Calu3 (cell line): ENCODE measurements around the gene TLX3. TPM values are rescaled to one million over a fixed set of nuclear protein-coding genes. Genes with fewer than 3 reads are reported as not detected.

Experiments used
- BruUV-seq: library from RNA; stranded (reverse); fragments of 400-500 nt; replicated peaks from 2 replicates; lab custom pipeline; 2021; lab: Mats Ljungman, UMichigan
- CTCF ChIA-PET: fragments of 300-600 bp; sonication (Branson Sonifier 250); formaldehyde crosslinking; loops from one replicate; lab custom pipeline; 2022; ENCODE audit warnings: antibody characterized with exemption; lab: Charles Lee
- DNase-seq: peaks from one replicate; pipeline ENCODE4 v3.0.0; 2022
- H3K27ac Mint-ChIP-seq: one replicate; pipeline ENCODE4 v1.8.0; 2022; ENCODE audit warnings: mixed read lengths; ENCODE audit not compliant: unreplicated experiment
- H3K27me3 Mint-ChIP-seq: one replicate; pipeline ENCODE4 v1.8.0; 2022; ENCODE audit warnings: mixed read lengths; ENCODE audit not compliant: unreplicated experiment
- H3K36me3 Mint-ChIP-seq: one replicate; pipeline ENCODE4 v1.8.0; 2022; ENCODE audit warnings: mild to moderate bottlenecking, moderate library complexity, mixed read lengths; ENCODE audit not compliant: insufficient read depth, unreplicated experiment
- H3K4me1 Mint-ChIP-seq: one replicate; pipeline ENCODE4 v1.8.0; 2022; ENCODE audit warnings: mild to moderate bottlenecking, low read depth, mixed read lengths; ENCODE audit not compliant: unreplicated experiment
- H3K4me3 Mint-ChIP-seq: one replicate; pipeline ENCODE4 v1.8.0; 2022; ENCODE audit warnings: mild to moderate bottlenecking, low read depth, moderate library complexity, mixed read lengths; ENCODE audit not compliant: unreplicated experiment
- H3K9me3 Mint-ChIP-seq: one replicate; pipeline ENCODE4 v1.8.0; 2022; ENCODE audit warnings: low read depth, mixed read lengths; ENCODE audit not compliant: unreplicated experiment
- intact Hi-C: fragments of 100-400 bp; cut with micrococcal nuclease; formaldehyde crosslinking; loops from one replicate; pipeline ENCODE4 v1.10.0; 2022; ENCODE audit not compliant: unreplicated experiment
- total RNA-seq: library from RNA; stranded (reverse); gene quantifications from 2 replicates; pipeline ENCODE4 v1.2.3, GENCODE V29; 2022
- TF ChIP-seq, protein P1 (sequence below): fragments of 200-600 bp; IDR thresholded peaks from one replicate; pipeline ENCODE4 v1.8.0; 2022; ENCODE audit warnings: antibody characterized with exemption; ENCODE audit not compliant: unreplicated experiment

The TLX3 gene
- total RNA-seq, 1 experiment from 2014 or later = 6.5 TPM

DNA sequence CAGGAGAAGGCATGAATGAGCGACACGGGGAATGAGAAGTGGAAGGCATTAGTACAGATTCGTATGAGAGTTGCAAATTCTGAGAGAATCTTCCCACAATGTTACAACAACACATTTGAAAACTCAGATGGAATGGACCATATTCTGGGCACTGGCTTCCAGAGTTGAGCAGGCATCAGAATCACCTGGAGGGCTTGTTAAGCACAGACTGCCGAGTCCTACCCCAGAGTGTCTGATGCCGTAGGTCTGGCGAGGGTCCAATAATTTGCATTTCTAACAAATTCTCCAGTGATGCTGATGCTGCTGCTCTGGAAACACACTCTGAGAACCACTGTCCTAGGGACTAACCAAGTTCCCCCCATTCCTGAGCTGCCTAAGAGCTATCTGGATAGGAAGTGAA, 2.9 kb upstream of the TLX3 start:
- H3K36me3 Mint-ChIP-seq = peaks cover 26% of the 10 kb centered on the region
- H3K4me1 Mint-ChIP-seq = no peaks in the 10 kb centered on the region
- TF ChIP-seq, protein P1, sequence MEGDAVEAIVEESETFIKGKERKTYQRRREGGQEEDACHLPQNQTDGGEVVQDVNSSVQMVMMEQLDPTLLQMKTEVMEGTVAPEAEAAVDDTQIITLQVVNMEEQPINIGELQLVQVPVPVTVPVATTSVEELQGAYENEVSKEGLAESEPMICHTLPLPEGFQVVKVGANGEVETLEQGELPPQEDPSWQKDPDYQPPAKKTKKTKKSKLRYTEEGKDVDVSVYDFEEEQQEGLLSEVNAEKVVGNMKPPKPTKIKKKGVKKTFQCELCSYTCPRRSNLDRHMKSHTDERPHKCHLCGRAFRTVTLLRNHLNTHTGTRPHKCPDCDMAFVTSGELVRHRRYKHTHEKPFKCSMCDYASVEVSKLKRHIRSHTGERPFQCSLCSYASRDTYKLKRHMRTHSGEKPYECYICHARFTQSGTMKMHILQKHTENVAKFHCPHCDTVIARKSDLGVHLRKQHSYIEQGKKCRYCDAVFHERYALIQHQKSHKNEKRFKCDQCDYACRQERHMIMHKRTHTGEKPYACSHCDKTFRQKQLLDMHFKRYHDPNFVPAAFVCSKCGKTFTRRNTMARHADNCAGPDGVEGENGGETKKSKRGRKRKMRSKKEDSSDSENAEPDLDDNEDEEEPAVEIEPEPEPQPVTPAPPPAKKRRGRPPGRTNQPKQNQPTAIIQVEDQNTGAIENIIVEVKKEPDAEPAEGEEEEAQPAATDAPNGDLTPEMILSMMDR = no peak
- BruUV-seq = no TSS peak
- H3K4me3 Mint-ChIP-seq = no peak overlapping the region
- H3K27ac Mint-ChIP-seq = no peak overlapping the region
- no peaks in the 10 kb centered on the region for H3K9me3 Mint-ChIP-seq
- intact Hi-C loops = no loop called here
- no peaks in the 10 kb centered on the region for H3K27me3 Mint-ChIP-seq
- DNase-seq = no peak
- CTCF ChIA-PET = no interaction called here

DNA sequence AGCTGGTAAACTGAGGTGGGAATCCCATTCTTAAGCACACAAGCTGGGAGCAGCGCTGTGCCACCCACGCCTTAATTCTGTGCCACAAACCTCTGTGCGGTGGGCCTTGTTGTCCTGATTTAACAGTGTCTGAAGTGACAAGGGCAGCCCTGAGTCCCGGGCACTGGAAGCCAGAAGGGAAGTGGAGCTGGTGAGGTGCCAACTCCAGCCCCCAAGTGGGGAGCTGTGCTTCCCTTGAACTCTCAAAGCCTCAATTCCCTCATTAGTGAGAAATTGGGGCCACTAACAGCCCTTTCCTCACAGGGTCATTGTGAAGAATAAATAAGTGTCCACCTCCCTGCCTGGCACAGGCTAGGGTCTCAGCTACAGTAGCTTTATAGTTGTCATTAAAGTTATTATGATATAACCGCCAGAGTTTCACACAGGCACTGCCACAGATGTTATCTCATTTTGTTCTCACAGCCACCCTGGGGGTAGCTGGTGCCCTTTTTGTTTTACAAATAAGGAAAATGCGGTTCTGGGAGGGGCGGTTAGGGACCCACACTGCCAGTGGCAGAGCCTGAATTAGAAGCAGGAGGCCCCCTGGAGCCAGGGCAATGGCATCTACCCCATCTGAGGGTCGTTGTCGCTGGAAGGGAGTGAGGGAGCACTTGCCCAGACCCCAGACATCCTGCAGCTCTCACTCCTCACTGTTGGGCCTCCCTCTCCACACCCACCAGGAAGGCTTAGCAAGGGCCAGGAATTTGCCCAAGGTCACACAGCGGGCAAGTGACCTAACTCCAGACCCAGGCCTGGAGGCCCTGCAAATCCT, 2.1 kb upstream of the TLX3 start:
- no peaks in the 10 kb centered on the region for H3K9me3 Mint-ChIP-seq
- no peaks in the 10 kb centered on the region for H3K4me1 Mint-ChIP-seq
- TF ChIP-seq, protein P1 = no peak
- no peak overlapping the region for H3K4me3 Mint-ChIP-seq
- H3K27ac Mint-ChIP-seq = no peak overlapping the region
- intact Hi-C loops = no loop called here
- no peak for DNase-seq
- CTCF ChIA-PET = no interaction called here
- no peaks in the 10 kb centered on the region for H3K27me3 Mint-ChIP-seq
- peaks cover 26% of the 10 kb centered on the region for H3K36me3 Mint-ChIP-seq
- no TSS peak for BruUV-seq

DNA sequence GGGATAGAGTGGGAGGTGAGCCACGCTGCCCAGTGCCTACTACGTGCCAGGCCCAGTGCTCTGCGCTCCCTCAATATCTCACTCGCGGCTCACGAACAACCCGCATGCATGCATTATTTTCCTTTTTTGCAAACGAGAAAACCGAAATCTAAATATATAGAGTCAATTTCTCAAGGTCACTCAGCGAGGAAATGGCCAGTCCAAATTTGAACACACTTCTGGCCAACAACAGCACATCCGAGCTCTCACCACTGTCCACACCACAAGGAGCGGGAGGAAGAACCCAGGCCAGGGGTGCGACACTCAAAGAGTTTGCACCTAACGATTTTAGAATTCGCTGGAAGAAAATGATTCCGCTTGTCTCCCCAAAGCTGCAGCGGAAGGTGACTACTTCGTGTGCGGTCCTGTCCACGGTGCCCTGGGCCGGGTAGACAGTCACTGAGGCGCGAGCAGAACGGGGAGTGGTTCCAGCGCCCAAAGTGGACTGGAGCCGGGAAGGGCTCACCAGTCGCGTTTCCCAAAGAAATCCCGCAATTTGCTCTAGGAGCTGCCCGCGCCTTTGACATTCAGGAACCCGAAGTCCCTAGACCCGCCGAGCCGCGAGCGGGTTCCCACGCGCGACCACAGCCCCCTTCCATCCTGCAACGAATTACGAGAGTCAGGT, 1.1 kb upstream of the TLX3 start:
- intact Hi-C loops = no loop called here
- H3K4me3 Mint-ChIP-seq = peak overlapping the region; percentile 95
- TF ChIP-seq, protein P1 = no peak
- no peak overlapping the region for H3K27ac Mint-ChIP-seq
- no TSS peak for BruUV-seq
- no peaks in the 10 kb centered on the region for H3K9me3 Mint-ChIP-seq
- H3K36me3 Mint-ChIP-seq = peaks cover 32% of the 10 kb centered on the region
- CTCF ChIA-PET = interaction anchor here (1.5 kb wide), 1 partner anchor 28 kb away, joined by 3 read pairs; no protein-coding TSS in a partner anchor
- peaks cover 7% of the 10 kb centered on the region for H3K4me1 Mint-ChIP-seq
- DNase-seq = no peak
- peaks cover 7% of the 10 kb centered on the region for H3K27me3 Mint-ChIP-seq

DNA sequence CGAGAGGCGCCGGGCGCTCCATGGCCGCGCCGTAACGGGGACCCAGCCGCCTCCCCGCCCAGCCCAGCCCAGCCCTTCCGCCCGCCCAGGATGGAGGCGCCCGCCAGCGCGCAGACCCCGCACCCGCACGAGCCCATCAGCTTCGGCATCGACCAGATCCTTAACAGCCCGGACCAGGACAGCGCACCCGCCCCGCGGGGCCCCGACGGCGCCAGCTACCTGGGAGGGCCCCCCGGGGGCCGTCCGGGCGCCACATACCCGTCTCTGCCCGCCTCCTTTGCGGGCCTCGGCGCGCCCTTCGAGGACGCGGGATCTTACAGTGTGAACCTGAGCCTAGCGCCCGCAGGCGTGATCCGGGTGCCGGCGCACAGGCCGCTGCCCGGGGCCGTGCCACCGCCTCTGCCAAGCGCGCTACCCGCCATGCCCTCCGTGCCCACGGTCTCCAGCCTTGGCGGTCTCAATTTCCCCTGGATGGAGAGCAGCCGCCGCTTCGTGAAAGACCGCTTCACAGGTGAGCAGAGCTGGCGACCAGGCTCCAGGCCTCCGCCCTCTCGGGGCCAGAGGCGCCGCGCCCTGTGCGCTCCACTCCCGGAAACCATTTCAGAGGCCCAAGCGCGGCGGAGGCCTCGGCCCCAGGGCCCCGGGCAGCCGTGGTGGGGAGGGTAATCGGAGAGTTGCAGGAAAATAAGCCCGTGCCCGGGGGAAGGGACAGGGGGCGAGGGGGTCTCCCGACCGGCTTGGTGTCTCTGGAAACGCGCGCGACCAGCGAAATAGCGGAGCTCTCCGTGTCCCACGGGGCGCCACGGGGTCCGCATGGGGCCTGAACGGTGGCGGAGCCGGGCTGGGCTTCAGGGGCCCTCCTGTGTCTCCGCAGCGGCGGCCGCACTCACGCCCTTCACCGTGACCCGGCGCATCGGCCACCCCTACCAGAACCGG, 496 bp downstream of the TLX3 start:
- peaks cover 36% of the 10 kb centered on the region for H3K36me3 Mint-ChIP-seq
- peak overlapping the region; percentile 95 for H3K4me3 Mint-ChIP-seq
- CTCF ChIA-PET = interaction anchor here (0.6 to 1.5 kb wide), 8 partner anchors 9 to 1088 kb away, joined by 3 to 4 read pairs (median 3); no protein-coding TSS in a partner anchor
- no peaks in the 10 kb centered on the region for H3K9me3 Mint-ChIP-seq
- H3K4me1 Mint-ChIP-seq = peaks cover 7% of the 10 kb centered on the region
- intact Hi-C loops = no loop called here
- peak overlapping the region; percentile 50 for H3K27ac Mint-ChIP-seq
- DNase-seq = peak; percentile 50
- peaks cover 16% of the 10 kb centered on the region for H3K27me3 Mint-ChIP-seq
- TF ChIP-seq, protein P1 = no peak
- BruUV-seq = no TSS peak
